BLaER1 treated with 17β-estradiol and CSF1 and Interleukin-3, amounts not matched to agents 10 nM and 100 nM (cell line): Measurements from ENCODE around the gene HDDC2.

Experiments
- H3K27ac ChIP-seq, 11 experiments: shearing (Covaris generic); formaldehyde crosslinking; 2 replicates each; pipeline ENCODE4 v1.8.1; 2022
- H3K27me3 ChIP-seq, 11 experiments: shearing (Covaris generic); formaldehyde crosslinking; 2 replicates each; pipeline ENCODE4 v1.8.1; 2022
- H3K36me3 ChIP-seq, 11 experiments: shearing (Covaris generic); formaldehyde crosslinking; 2 replicates each; pipeline ENCODE4 v1.8.1; 2022
- H3K4me1 ChIP-seq, 10 experiments: shearing (Covaris generic); formaldehyde crosslinking; 2 replicates each; pipeline ENCODE4 v1.8.1; 2022
- H3K4me2 ChIP-seq, 11 experiments: shearing (Covaris generic); formaldehyde crosslinking; 2 replicates each; pipeline ENCODE4 v1.8.1; 2022
- H3K4me3 ChIP-seq, 10 experiments: shearing (Covaris generic); formaldehyde crosslinking; 2 replicates each; pipeline ENCODE4 v1.8.1; 2022
- H3K9ac ChIP-seq, 11 experiments: shearing (Covaris generic); formaldehyde crosslinking; 2 replicates each; pipeline ENCODE4 v1.8.1; 2022
- H3K9me3 ChIP-seq, 11 experiments: shearing (Covaris generic); formaldehyde crosslinking; replicated peaks in 1 of 11; 2 replicates each; pipeline ENCODE4 v1.8.1; 2022
- H4K20me1 ChIP-seq, 11 experiments: shearing (Covaris generic); formaldehyde crosslinking; 2 replicates each; pipeline ENCODE4 v1.8.1; 2022
- Cebpa-rat ChIP-seq, 11 experiments: shearing (Covaris generic); IDR thresholded peaks; 2 replicates each; pipeline ENCODE4 v1.8.1; 2022

Gene HDDC2

DNA sequence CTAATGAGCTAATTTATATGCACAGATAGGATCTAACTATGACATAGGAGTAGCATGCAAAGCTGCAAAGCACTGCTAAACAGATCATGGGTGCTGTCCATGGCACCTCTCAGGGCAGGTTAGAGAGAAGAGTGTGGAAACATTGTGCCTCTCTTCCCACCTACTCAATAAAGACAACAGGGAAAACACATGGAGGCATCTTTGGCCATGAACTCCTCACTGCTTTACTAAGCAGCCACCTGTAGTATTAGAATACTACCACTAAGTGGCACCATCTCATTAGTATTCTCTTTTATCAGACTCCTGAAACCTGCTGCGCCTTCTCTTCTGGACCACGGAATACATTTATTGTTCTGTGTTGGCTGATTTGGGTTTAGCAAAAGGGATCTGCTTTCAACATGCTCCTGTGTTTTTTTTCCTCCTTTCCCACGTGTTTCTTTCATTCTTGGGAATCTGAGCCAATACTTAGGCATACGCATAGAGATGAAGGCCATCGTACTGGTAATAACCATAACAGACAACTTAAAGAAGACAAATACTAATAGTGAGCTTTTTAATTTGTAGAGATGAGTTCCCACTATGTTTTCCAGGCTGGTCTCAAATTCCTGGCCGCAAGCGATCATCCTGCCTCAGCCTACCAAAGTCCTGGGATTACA, 9.4 kb upstream of the HDDC2 start:
- H3K4me2 ChIP-seq, result no peak overlapping the region
- no peaks in the 10 kb centered on the region for H3K27me3 ChIP-seq
- no peak overlapping the region for H3K27ac ChIP-seq
- H3K36me3 ChIP-seq, result no peaks in the 10 kb centered on the region
- TF ChIP-seq Cebpa-rat (IDR thresholded peaks at IDR 0.05), result no peak
- no peak overlapping the region for H3K4me3 ChIP-seq
- H3K9me3 ChIP-seq, result no peaks in the 10 kb centered on the region
- H3K4me1 ChIP-seq, result peaks cover 0 to 9% (median 0%) of the 10 kb centered on the region in 10 experiments; a peak in 6 of 20 replicates
- H4K20me1 ChIP-seq, result no peaks in the 10 kb centered on the region
- H3K9ac ChIP-seq, result no peak overlapping the region

- TF ChIP-seq Cebpa-rat (IDR thresholded peaks at IDR 0.05), result no peak
- Histone ChIP-seq H3K36me3 (no peaks in the 10 kb centered on the region), H3K4me1 (peaks cover 0 to 4% (median 0%) of the 10 kb centered on the region in 10 experiments; a peak in 2 of 20 replicates), H3K9me3 (peaks cover 0 to 5% (median 0%) of the 10 kb centered on the region in 11 experiments; a peak in 1 of 22 replicates), H3K9ac (no peak overlapping the region), H3K4me3 (no peak overlapping the region), H4K20me1 (no peaks in the 10 kb centered on the region), H3K27ac (no peak overlapping the region), H3K27me3 (no peaks in the 10 kb centered on the region), H3K4me2 (no peak overlapping the region)
These were observed 6.3 kb upstream of the HDDC2 start for GRCh38 chr6:125307964-125308615.

DNA sequence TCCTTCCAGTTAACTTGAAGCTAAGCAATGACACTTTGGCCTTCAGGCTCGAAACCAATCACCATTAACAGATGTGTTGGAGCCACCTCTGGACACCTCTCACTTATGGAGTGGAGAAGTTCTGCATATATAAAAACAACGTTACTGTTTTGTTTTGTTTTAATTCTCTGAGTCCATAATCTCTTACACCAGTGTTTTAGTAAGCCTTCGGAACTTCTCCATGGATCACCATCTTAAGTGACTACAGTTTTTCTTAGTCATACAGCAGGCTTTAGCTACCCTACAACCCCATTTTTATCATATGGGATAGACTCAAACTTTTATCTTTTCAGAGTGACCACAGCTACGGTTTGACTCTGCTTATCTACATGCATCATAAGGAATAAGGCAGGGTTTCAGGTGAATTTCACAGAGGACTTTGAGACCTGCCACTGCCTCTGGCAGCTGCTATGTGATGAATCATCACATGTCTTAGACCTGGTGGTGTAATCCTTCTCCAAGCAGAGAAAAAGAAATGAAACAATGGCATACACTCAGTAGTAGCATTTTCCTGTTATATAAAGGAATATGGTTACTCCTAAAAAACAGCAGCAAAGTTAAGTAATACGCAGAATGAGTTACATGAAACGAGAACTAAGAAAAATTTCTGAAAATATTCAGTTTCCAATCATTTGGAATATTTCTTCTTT, 5.5 kb upstream of the HDDC2 start:
- Histone ChIP-seq H3K4me2 (no peak overlapping the region), H3K27ac (no peak overlapping the region), H3K4me3 (no peak overlapping the region), H3K27me3 (no peaks in the 10 kb centered on the region), H3K4me1 (peaks cover 0 to 12% (median 2%) of the 10 kb centered on the region in 10 experiments; a peak in 4 of 20 replicates), H3K36me3 (no peaks in the 10 kb centered on the region), H4K20me1 (no peaks in the 10 kb centered on the region), H3K9me3 (peaks cover 0 to 5% (median 0%) of the 10 kb centered on the region in 11 experiments; a peak in 1 of 22 replicates), H3K9ac (no peak overlapping the region)
- TF ChIP-seq Cebpa-rat (IDR thresholded peaks at IDR 0.05), result no peak

DNA sequence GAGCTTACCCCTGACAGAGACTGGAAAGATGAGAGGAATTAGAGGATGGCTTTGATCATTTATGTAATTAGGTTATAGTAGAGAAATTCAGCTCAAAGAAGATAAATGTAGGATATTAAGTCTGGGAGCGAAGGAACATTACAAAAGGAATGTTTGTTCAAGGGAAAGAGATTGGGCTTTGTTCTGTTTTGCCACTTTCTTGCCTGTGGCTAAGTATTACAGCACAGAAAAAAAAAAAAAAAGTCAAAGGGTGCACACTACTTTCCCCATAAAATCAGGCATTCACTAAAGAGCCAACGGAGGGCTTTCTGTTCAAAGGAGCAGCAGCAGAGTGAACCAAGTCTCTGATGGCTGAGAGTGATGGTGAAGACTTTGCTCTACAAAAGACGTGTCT, 5.0 kb upstream of the HDDC2 start:
- TF ChIP-seq Cebpa-rat (IDR thresholded peaks at IDR 0.05), result no peak
- no peak overlapping the region for H3K4me2 ChIP-seq

GRCh38 chr6:125304970-125305660, 3.3 kb upstream of the HDDC2 start:
- no peak overlapping the region for H3K4me3 ChIP-seq
- H3K36me3 ChIP-seq, result peaks cover 0 to 4% (median 2%) of the 10 kb centered on the region in 11 experiments; a peak in 15 of 22 replicates
- no peak for TF ChIP-seq Cebpa-rat (IDR thresholded peaks at IDR 0.05)
- H3K9me3 ChIP-seq, result peaks cover 0 to 5% (median 0%) of the 10 kb centered on the region in 11 experiments; a peak in 1 of 22 replicates
- peaks cover 6 to 25% (median 9%) of the 10 kb centered on the region in 10 experiments for H3K4me1 ChIP-seq
- H3K27ac ChIP-seq, result no peak overlapping the region
- no peak overlapping the region for H3K4me2 ChIP-seq
- H4K20me1 ChIP-seq, result peaks cover 0 to 3% (median 0%) of the 10 kb centered on the region in 11 experiments; a peak in 2 of 22 replicates
- no peak overlapping the region for H3K9ac ChIP-seq
- H3K27me3 ChIP-seq, result no peaks in the 10 kb centered on the region

More for the DNA sequence above, 5.0 kb upstream of the HDDC2 start:
- Histone ChIP-seq H3K4me1 (peaks cover 0 to 18% (median 2%) of the 10 kb centered on the region in 10 experiments; a peak in 4 of 20 replicates), H4K20me1 (no peaks in the 10 kb centered on the region), H3K36me3 (no peaks in the 10 kb centered on the region), H3K27me3 (no peaks in the 10 kb centered on the region), H3K9ac (no peak overlapping the region), H3K4me3 (no peak overlapping the region), H3K27ac (no peak overlapping the region), H3K9me3 (peaks cover 0 to 5% (median 0%) of the 10 kb centered on the region in 11 experiments; a peak in 1 of 22 replicates)

DNA sequence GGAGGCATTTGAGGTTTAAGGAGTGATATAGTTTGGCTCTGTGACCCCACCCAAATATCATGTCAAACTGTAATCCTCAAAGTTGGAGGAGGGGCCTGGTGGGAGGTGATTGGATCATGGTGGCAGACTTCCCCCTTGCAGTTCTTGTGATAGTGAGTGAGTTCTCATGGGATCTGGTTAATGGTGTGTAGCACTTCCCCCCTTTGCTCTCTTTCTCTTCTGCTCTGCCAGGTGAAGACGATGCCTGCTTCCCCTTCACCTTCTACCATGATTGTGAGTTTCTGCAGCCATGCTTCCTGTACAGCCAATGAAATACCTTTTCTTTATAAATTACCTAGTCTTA, 1.7 kb upstream of the HDDC2 start:
- H3K27me3 ChIP-seq, result no peaks in the 10 kb centered on the region
- peaks cover 8 to 20% (median 18%) of the 10 kb centered on the region in 11 experiments for H3K36me3 ChIP-seq
- peaks cover 0 to 8% (median 0%) of the 10 kb centered on the region in 11 experiments; a peak in 3 of 22 replicates for H4K20me1 ChIP-seq
- peaks cover 0 to 5% (median 0%) of the 10 kb centered on the region in 11 experiments; a peak in 1 of 22 replicates for H3K9me3 ChIP-seq
- TF ChIP-seq Cebpa-rat (IDR thresholded peaks at IDR 0.05), result no peak
- H3K4me3 ChIP-seq, result no peak overlapping the region
- peak overlapping the region in 1 of 11 experiments; percentile 2; a peak in 1 of 22 replicates for H3K4me2 ChIP-seq
- H3K27ac ChIP-seq, result no peak overlapping the region
- no peak overlapping the region for H3K9ac ChIP-seq
- H3K4me1 ChIP-seq, result peaks cover 17 to 39% (median 21%) of the 10 kb centered on the region in 10 experiments

DNA sequence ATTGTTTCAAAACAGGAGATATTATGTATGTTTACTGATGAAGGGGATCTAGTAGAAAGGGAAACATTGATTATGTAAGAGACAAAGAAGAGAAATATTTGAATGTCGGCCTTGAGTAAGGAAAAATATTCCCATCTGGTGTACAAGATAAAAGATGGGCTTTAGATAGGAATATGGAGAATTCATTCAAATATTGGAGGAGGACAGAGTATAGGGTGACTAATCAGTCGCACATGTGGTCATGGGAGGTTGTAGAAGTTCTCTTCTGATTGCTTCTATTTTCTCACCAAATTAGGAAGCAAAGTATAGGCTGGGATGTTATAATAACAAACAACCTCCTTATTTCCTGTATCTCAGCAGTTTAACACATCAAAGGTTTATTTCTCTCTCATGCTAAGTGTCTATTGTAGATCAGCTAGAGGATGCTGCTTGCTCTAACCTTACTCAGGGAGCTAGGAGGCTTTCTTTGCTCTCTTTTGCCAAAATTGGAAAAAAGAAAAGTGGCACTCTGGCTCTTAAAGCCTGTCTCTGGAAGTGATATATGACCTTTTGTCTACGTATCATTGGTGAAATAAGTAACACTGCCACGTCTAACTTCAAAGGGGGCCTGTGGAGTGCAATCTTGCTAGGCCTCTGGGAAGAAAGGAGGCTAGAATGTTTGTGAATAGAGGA, 1.2 kb upstream of the HDDC2 start:
- Histone ChIP-seq H3K4me1 (peaks cover 17 to 39% (median 21%) of the 10 kb centered on the region in 10 experiments), H4K20me1 (peaks cover 0 to 13% (median 0%) of the 10 kb centered on the region in 11 experiments; a peak in 3 of 22 replicates), H3K36me3 (peaks cover 12 to 25% (median 23%) of the 10 kb centered on the region in 11 experiments), H3K27ac (peak overlapping the region in 2 of 11 experiments; percentile 93 to 96; a peak in 3 of 22 replicates), H3K4me3 (no peak overlapping the region), H3K9me3 (peaks cover 0 to 5% (median 0%) of the 10 kb centered on the region in 11 experiments; a peak in 1 of 22 replicates), H3K4me2 (peak overlapping the region in 2 of 11 experiments; percentile 2 to 93; a peak in 2 of 22 replicates), H3K9ac (no peak overlapping the region), H3K27me3 (no peaks in the 10 kb centered on the region)
- TF ChIP-seq Cebpa-rat (IDR thresholded peaks at IDR 0.05), result no peak

- H4K20me1 ChIP-seq, result peaks cover 0 to 29% (median 0%) of the 10 kb centered on the region in 11 experiments; a peak in 7 of 22 replicates
- H3K4me3 ChIP-seq, result peak overlapping the region; percentile 63 to 94 (median 82)
- no peak for TF ChIP-seq Cebpa-rat (IDR thresholded peaks at IDR 0.05)
- no peaks in the 10 kb centered on the region for H3K27me3 ChIP-seq
- peaks cover 0 to 5% (median 0%) of the 10 kb centered on the region in 11 experiments; a peak in 2 of 22 replicates for H3K9me3 ChIP-seq
- peak overlapping the region; percentile 90 to 98 (median 95) for H3K9ac ChIP-seq
- peaks cover 32 to 45% (median 43%) of the 10 kb centered on the region in 11 experiments for H3K36me3 ChIP-seq
- peaks cover 17 to 44% (median 24%) of the 10 kb centered on the region in 10 experiments for H3K4me1 ChIP-seq
- H3K27ac ChIP-seq, result peak overlapping the region; percentile 91 to 98 (median 96)
- peak overlapping the region; percentile 79 to 96 (median 88) for H3K4me2 ChIP-seq
These were observed 754 bp downstream of the HDDC2 start for GRCh38 chr6:125300992-125301434.
